Measurements from ENCODE around the gene CDH23. TPM values are rescaled to one million over a fixed set of nuclear protein-coding genes. Genes with fewer than 3 reads are reported as not detected.
A peak's percentile ranks its signal among the peaks of the same experiment; 100 is the strongest.

The CDH23 gene
- total and polyA plus RNA-seq, 10 of the 15 experiments (the other 5 are each of a cell fraction or from before 2014, with no cell fraction given): 0.09 to 0.40 (median 0.15) TPM; not detected in 1

- Histone ChIP-seq H3K27me3 (replicated peaks in 1 of 2; ENCODE audit: control insufficient read depth in 2 of 2, insufficient read depth in 2 of 2, low read length in 1 of 2) (no peaks in the 10 kb centered on the region), H3K36me3 (ENCODE audit: control insufficient read depth in 2 of 2, insufficient read depth in 2 of 2, low read length in 1 of 2) (no peaks in the 10 kb centered on the region), H3K27ac (ENCODE audit: control insufficient read depth, insufficient read depth) (peak overlapping the region; percentile 29), H3K9ac (ENCODE audit: control insufficient read depth, insufficient read depth, low read length) (peak overlapping the region; percentile 41; the same call in 1 of the 2 replicates), H3K9me3 (replicated peaks; ENCODE audit: control insufficient read depth, insufficient read depth, low read length) (no peaks in the 10 kb centered on the region), H3K4me2 (ENCODE audit: control insufficient read depth, insufficient read depth) (peak overlapping the region; percentile 40), H3K4me3 (no peak overlapping the region), H3K79me2 (ENCODE audit: control insufficient read depth, insufficient read depth, low read length) (no peaks in the 10 kb centered on the region), H4K20me1 (ENCODE audit: control insufficient read depth, insufficient read depth) (no peaks in the 10 kb centered on the region), H3K4me1 (ENCODE audit: control insufficient read depth, insufficient read depth, low read length) (peaks cover 26% of the 10 kb centered on the region), H2AFZ (ENCODE audit: control insufficient read depth, low read depth, low read length) (peak overlapping the region; percentile 62)
- intact Hi-C loops (cut with micrococcal nuclease; ENCODE audit: unreplicated experiment) (no loop called here), in situ Hi-C loops (cut with MboI) (no loop called here)
- FAIRE-seq: no peak
- TF ChIP-seq CTCF (IDR thresholded peaks at IDR 0.05 in 2 of 3, conservative IDR thresholded peaks at IDR 0.05 in 1 of 3; ENCODE audit: control insufficient read depth in 2 of 3, extremely low read depth in 1 of 3, insufficient read depth in 1 of 3, low read depth in 3 of 3, low read length in 3 of 3): no peak
- TF ChIP-seq, protein P1, sequence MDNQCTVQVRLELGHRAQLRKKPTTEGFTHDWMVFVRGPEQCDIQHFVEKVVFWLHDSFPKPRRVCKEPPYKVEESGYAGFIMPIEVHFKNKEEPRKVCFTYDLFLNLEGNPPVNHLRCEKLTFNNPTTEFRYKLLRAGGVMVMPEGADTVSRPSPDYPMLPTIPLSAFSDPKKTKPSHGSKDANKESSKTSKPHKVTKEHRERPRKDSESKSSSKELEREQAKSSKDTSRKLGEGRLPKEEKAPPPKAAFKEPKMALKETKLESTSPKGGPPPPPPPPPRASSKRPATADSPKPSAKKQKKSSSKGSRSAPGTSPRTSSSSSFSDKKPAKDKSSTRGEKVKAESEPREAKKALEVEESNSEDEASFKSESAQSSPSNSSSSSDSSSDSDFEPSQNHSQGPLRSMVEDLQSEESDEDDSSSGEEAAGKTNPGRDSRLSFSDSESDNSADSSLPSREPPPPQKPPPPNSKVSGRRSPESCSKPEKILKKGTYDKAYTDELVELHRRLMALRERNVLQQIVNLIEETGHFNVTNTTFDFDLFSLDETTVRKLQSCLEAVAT (IDR thresholded peaks at IDR 0.05): no peak
- TF ChIP-seq RAD21 (IDR thresholded peaks at IDR 0.05; ENCODE audit: insufficient read depth, low read depth, low read length): no peak
- TF ChIP-seq HCFC1 (IDR thresholded peaks at IDR 0.05; ENCODE audit: low read length): no peak
- no peak for TF ChIP-seq TCF7 (IDR thresholded peaks at IDR 0.05; ENCODE audit: borderline replicate concordance)
- TF ChIP-seq NFXL1 (IDR thresholded peaks at IDR 0.05; ENCODE audit: borderline replicate concordance): no peak
- TF ChIP-seq JUNB (IDR thresholded peaks at IDR 0.05): no peak
- TF ChIP-seq CBFB (IDR thresholded peaks at IDR 0.05; ENCODE audit: low read depth): no peak
- 50% methylated on average over 4 of the region's 4 CpGs for WGBS (ENCODE audit: insufficient coverage, insufficient replicate concordance, low lambda C conversion rate, missing lambda C conversion rate)
- ATAC-seq: no peak
- ChIA-PET POLR2A (no interaction called here), SMC1A (ENCODE audit: uncharacterized antibody, unreplicated experiment) (no interaction called here), RAD21 (ENCODE audit: unreplicated experiment) (no interaction called here), CTCF (interaction anchor here (1.3 to 2.0 kb wide), 5 partner anchors 9 to 410 kb away, joined by 3 to 7 read pairs (median 4); partner anchors contain the start of gene VSIR)
- no TSS peak for BruUV-seq (replicated peaks)
- no peak for DNase-seq (ENCODE audit: low read depth, low spot score)
These were observed 317.3 kb downstream of the CDH23 start for GRCh38 chr10:71714031-71714410.

Data from GM12878 (cell line).